Stomach smooth muscle (tissue), 2 donors: ENCODE results near the gene CERK.

ENCODE experiments used
- H3K27ac ChIP-seq: one replicate; pipeline ENCODE4 v1.7.0; 2013; ENCODE audit warnings: mild to moderate bottlenecking, low read length, inconsistent platforms
- H3K27me3 ChIP-seq, 2 donors: one replicate each; pipeline ENCODE4 v1.7.0; 2013; ENCODE audit warnings: low read length in 2 of 2; ENCODE audit not compliant: insufficient read depth in 2 of 2, control insufficient read depth in 1 of 2
- H3K36me3 ChIP-seq, 2 donors: one replicate each; pipeline ENCODE4 v1.7.0; 2013; ENCODE audit warnings: low read length in 2 of 2; ENCODE audit not compliant: control insufficient read depth in 2 of 2, insufficient read depth in 2 of 2
- H3K4me1 ChIP-seq: one replicate; pipeline ENCODE4 v1.7.0; 2013; ENCODE audit warnings: low read length; ENCODE audit not compliant: control insufficient read depth, insufficient read depth
- H3K4me3 ChIP-seq, 2 donors: one replicate each; pipeline ENCODE4 v1.7.0; 2013; ENCODE audit warnings: low read length in 2 of 2
- H3K9ac ChIP-seq, 2 donors: one replicate each; pipeline ENCODE4 v1.7.0; 2013; ENCODE audit warnings: low read length in 2 of 2, mild to moderate bottlenecking in 1 of 2
- H3K9me3 ChIP-seq, 2 donors: one replicate each; pipeline ENCODE4 v1.7.0; 2013; ENCODE audit warnings: low read length in 2 of 2; ENCODE audit not compliant: control insufficient read depth in 2 of 2
- donor health status: healthy.
- donor health status: Pancreatic carcinoma.

The CERK gene

GRCh38 chr22:46667245-46667623 is 70.8 kb downstream of the CERK start:
- no peaks in the 10 kb centered on the region for H3K4me1 ChIP-seq
- no peaks in the 10 kb centered on the region for H3K27me3 ChIP-seq
- no peaks in the 10 kb centered on the region for H3K9me3 ChIP-seq
- no peak overlapping the region for H3K4me3 ChIP-seq
- peaks cover 0 to 22% of the 10 kb centered on the region in 2 donors for H3K36me3 ChIP-seq
- no peak overlapping the region for H3K27ac ChIP-seq
- no peak overlapping the region for H3K9ac ChIP-seq

- Histone ChIP-seq H3K36me3 (peaks cover 0 to 22% of the 10 kb centered on the region in 2 donors), H3K9me3 (no peaks in the 10 kb centered on the region), H3K4me3 (no peak overlapping the region), H3K9ac (no peak overlapping the region), H3K27ac (no peak overlapping the region), H3K4me1 (no peaks in the 10 kb centered on the region), H3K27me3 (no peaks in the 10 kb centered on the region)
Observed at GRCh38 chr22:46666577-46667244, 71.3 kb downstream of the CERK start.

DNA sequence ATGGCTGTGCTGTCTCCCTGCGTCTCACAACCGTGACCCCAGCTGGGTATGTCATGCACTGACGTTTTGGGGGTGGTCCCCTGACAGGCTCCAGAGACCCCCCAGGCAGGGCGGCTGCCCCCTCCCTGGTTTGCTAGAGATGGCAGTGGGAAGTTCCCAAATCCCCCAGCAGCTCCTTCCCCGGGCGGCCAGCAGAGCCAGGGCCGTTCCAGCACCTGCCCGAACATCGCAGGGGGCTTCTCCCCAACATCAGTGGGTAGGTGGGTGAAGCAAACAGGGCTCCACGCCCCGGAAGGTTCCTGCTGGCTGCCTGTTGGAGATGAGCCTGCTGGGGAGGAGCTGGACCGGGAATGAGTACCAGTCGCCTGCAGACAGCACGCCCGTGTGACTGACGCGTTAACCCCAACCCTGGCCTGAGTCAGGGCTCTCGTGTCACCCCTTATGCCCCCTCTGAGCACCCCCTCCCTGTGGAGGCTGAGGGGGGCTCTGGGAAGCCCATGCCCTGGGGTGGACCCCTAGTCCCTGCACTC is 72.2 kb downstream of the CERK start:
- Histone ChIP-seq H3K27me3 (no peaks in the 10 kb centered on the region), H3K27ac (no peak overlapping the region), H3K4me1 (no peaks in the 10 kb centered on the region), H3K36me3 (peaks cover 0 to 22% of the 10 kb centered on the region in 2 donors), H3K9me3 (no peaks in the 10 kb centered on the region), H3K4me3 (no peak overlapping the region), H3K9ac (no peak overlapping the region)

DNA sequence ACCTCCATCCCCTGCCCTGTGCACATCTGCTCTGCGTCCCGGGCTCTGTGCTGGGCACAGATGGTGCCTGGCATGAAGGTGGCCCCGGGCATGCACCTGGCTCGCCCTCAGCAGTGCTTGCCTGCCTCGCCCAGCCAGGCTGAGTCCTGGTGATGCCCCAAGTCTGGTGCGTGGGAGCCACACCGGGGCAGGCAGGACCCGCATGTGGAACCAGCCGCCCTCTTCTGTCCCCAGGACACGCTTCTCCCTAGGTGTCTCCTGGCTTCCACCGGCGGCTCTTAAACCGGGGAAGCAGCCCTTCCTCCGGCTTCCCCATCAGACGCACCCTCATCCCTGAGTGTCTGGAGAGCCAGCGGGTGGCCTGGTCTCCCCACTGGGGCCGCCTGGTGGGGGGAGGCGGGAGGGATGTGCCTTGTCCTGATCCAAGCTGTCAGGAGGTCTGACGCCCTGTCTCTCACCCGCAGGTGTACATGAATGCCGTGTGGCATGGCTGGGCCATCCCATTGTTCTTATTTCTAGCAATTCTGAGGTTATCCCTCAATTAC is 72.8 kb downstream of the CERK start:
- Histone ChIP-seq H3K36me3 (peaks cover 0 to 21% of the 10 kb centered on the region in 2 donors), H3K9ac (no peak overlapping the region), H3K27ac (no peak overlapping the region), H3K27me3 (no peaks in the 10 kb centered on the region), H3K4me1 (no peaks in the 10 kb centered on the region), H3K9me3 (no peaks in the 10 kb centered on the region), H3K4me3 (no peak overlapping the region)

DNA sequence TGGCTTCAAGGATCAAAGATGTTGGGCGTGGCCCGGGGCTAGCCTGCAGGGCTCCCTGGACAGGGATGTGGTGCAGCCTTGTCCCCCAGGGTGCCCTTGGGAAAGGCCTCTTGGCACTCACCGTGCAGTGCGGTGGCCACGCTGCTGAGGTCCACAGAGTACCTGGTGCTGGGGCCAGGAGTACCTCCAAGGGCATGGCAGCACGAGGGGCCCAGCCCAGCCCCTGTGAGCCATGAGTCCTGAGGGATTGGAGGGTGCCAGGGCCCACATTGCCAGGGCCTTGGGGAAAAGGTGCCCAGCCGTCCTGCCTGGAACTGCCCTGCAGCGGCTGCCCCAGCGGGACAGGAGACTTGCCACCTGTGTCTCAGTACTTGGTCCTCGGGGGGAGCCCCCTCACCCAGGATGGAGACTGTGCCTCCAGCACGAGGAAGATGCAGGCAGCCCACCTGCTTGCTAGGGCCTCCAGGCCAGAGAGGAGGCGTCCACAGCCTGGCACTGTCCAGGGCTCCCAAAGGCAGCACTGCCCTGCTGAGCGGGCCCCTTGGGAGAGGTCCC is 73.7 kb downstream of the CERK start:
- Histone ChIP-seq H3K4me1 (no peaks in the 10 kb centered on the region), H3K9ac (no peak overlapping the region), H3K27ac (no peak overlapping the region), H3K4me3 (no peak overlapping the region), H3K9me3 (no peaks in the 10 kb centered on the region), H3K36me3 (peaks cover 0 to 18% of the 10 kb centered on the region in 2 donors), H3K27me3 (no peaks in the 10 kb centered on the region)

- no peak overlapping the region for H3K27ac ChIP-seq
- peaks cover 0 to 16% of the 10 kb centered on the region in 2 donors for H3K36me3 ChIP-seq
- H3K9me3 ChIP-seq, result no peaks in the 10 kb centered on the region
- no peak overlapping the region for H3K4me3 ChIP-seq
- H3K4me1 ChIP-seq, result no peaks in the 10 kb centered on the region
- H3K27me3 ChIP-seq, result no peaks in the 10 kb centered on the region
- H3K9ac ChIP-seq, result no peak overlapping the region
Observed at GRCh38 chr22:46663436-46664100, 74.5 kb downstream of the CERK start.

- no peak overlapping the region for H3K9ac ChIP-seq
- no peaks in the 10 kb centered on the region for H3K4me1 ChIP-seq
- H3K27ac ChIP-seq, result no peak overlapping the region
- no peak overlapping the region for H3K4me3 ChIP-seq
- no peaks in the 10 kb centered on the region for H3K9me3 ChIP-seq
- H3K27me3 ChIP-seq, result no peaks in the 10 kb centered on the region
- peaks cover 0 to 16% of the 10 kb centered on the region in 2 donors for H3K36me3 ChIP-seq
Observed at GRCh38 chr22:46663001-46663400, 75.1 kb downstream of the CERK start.

GRCh38 chr22:46662226-46662625 is 75.8 kb downstream of the CERK start:
- no peaks in the 10 kb centered on the region for H3K9me3 ChIP-seq
- no peak overlapping the region for H3K27ac ChIP-seq
- H3K27me3 ChIP-seq, result no peaks in the 10 kb centered on the region
- H3K36me3 ChIP-seq, result peaks cover 0 to 16% of the 10 kb centered on the region in 2 donors
- H3K9ac ChIP-seq, result no peak overlapping the region
- H3K4me3 ChIP-seq, result no peak overlapping the region
- H3K4me1 ChIP-seq, result no peaks in the 10 kb centered on the region

GRCh38 chr22:46661221-46661851 is 76.7 kb downstream of the CERK start:
- peaks cover 0 to 9% of the 10 kb centered on the region in 2 donors for H3K36me3 ChIP-seq

GRCh38 chr22:46660604-46661201 is 77.3 kb downstream of the CERK start:
- H3K27ac ChIP-seq, result no peak overlapping the region
- H3K36me3 ChIP-seq, result peaks cover 0 to 7% of the 10 kb centered on the region in 2 donors
- no peaks in the 10 kb centered on the region for H3K9me3 ChIP-seq
- H3K9ac ChIP-seq, result no peak overlapping the region
- no peak overlapping the region for H3K4me3 ChIP-seq
- no peaks in the 10 kb centered on the region for H3K4me1 ChIP-seq
- H3K27me3 ChIP-seq, result no peaks in the 10 kb centered on the region

More at GRCh38 chr22:46661221-46661851, 76.7 kb downstream of the CERK start:
- H3K27me3 ChIP-seq, result no peaks in the 10 kb centered on the region
- no peaks in the 10 kb centered on the region for H3K4me1 ChIP-seq
- no peaks in the 10 kb centered on the region for H3K9me3 ChIP-seq
- H3K4me3 ChIP-seq, result no peak overlapping the region
- H3K9ac ChIP-seq, result no peak overlapping the region
- H3K27ac ChIP-seq, result no peak overlapping the region
